Keratinocyte (primary cell): Measurements from ENCODE around the gene SFMBT2. TPM values are rescaled to one million over a fixed set of nuclear protein-coding genes. Genes with fewer than 3 reads are reported as not detected.

ENCODE experiments used
- DNase-seq: peaks from one replicate; pipeline ENCODE4 v3.0.0-alpha.2; 2011; ENCODE audit warnings: low read depth, missing footprints, low spot score
- FAIRE-seq: peaks from 2 replicates; lab custom pipeline; 2011; peaks lifted over from hg19 to GRCh38; lab: Jason Lieb, UNC
- H2AFZ ChIP-seq: 2 replicates; pipeline ENCODE4 v1.6.0; 2012; ENCODE audit warnings: low read length, control low read depth, inconsistent platforms; ENCODE audit not compliant: control insufficient read depth
- H3K27ac ChIP-seq: 2 replicates; pipeline ENCODE4 v1.5.1; 2011; ENCODE audit warnings: low read length; ENCODE audit not compliant: control insufficient read depth, insufficient read depth
- H3K27me3 ChIP-seq: 3 replicates; pipeline ENCODE4 v1.6.0; 2011; ENCODE audit warnings: low read length; ENCODE audit not compliant: control insufficient read depth, insufficient read depth; ENCODE audit errors: extremely low read depth
- H3K36me3 ChIP-seq, 2 experiments: 2 replicates in 1 of 2; 3 replicates in 1 of 2; pipeline ENCODE4 v1.5.1; 2011; ENCODE audit warnings: low read length in 2 of 2, mild to moderate bottlenecking in 1 of 2; ENCODE audit not compliant: control insufficient read depth in 2 of 2, insufficient read depth in 2 of 2; ENCODE audit errors: extremely low read depth in 1 of 2
- H3K4me1 ChIP-seq: 3 replicates; pipeline ENCODE4 v1.5.1; 2011; ENCODE audit warnings: low read length; ENCODE audit not compliant: control insufficient read depth, insufficient read depth; ENCODE audit errors: extremely low read depth
- H3K4me2 ChIP-seq: 3 replicates; pipeline ENCODE4 v1.6.0; 2011; ENCODE audit warnings: low read depth, low read length; ENCODE audit not compliant: control insufficient read depth, insufficient read depth; ENCODE audit errors: extremely low read depth
- H3K4me3 ChIP-seq, 3 experiments: fragments of 200-600 bp in 1 of 3; sonication (generic) in 1 of 3; 2 replicates in 2 of 3; 3 replicates in 1 of 3; pipeline ENCODE4 v1.5.1; 2011 to 2016; ENCODE audit warnings: low read length in 3 of 3, mild to moderate bottlenecking in 3 of 3, control low read depth in 2 of 3, inconsistent platforms in 1 of 3, low read depth in 1 of 3, mixed read lengths in 1 of 3, mixed run types in 1 of 3, moderate library complexity in 1 of 3; ENCODE audit not compliant: control insufficient read depth in 2 of 3, insufficient read depth in 2 of 3; ENCODE audit errors: extremely low read depth in 1 of 3
- H3K79me2 ChIP-seq: 2 replicates; pipeline ENCODE4 v1.6.0; 2012; ENCODE audit warnings: low read length; ENCODE audit not compliant: control insufficient read depth, insufficient read depth
- H3K9ac ChIP-seq: 3 replicates; pipeline ENCODE4 v1.6.0; 2011; ENCODE audit warnings: low read length; ENCODE audit not compliant: control insufficient read depth, insufficient read depth; ENCODE audit errors: extremely low read depth
- H3K9me1 ChIP-seq: 3 replicates; pipeline ENCODE4 v1.6.0; 2011; ENCODE audit warnings: low read length; ENCODE audit not compliant: control insufficient read depth, insufficient read depth; ENCODE audit errors: extremely low read depth
- H3K9me3 ChIP-seq: 2 replicates; pipeline ENCODE4 v1.5.1; 2012; ENCODE audit warnings: low read depth, low read length; ENCODE audit not compliant: control insufficient read depth
- H4K20me1 ChIP-seq: 3 replicates; pipeline ENCODE4 v1.6.0; 2011; ENCODE audit warnings: low read length; ENCODE audit not compliant: control insufficient read depth, insufficient read depth; ENCODE audit errors: extremely low read depth
- EZH2 ChIP-seq: IDR thresholded peaks from one replicate; pipeline ENCODE4 v1.6.1; 2012; ENCODE audit warnings: inconsistent platforms, mild to moderate bottlenecking, low read length, moderate library complexity
- dilution Hi-C: fragments of 300-500 bp; cut with MboI; formaldehyde crosslinking; loops from one replicate; pipeline ENCODE4 v1.7.0; 2020; ENCODE audit warnings: low sequenced_read_pairs; ENCODE audit not compliant: extremely low pct_ligation_motif_present
- polyA plus RNA-seq, 5 experiments: library from polyadenylated mRNA; depleted of rRNA in 3 of 5; stranded (reverse) in 3 of 5; stranded (forward) in 1 of 5; unstranded in 1 of 5; fragments of >200 nt; gene quantifications; 1 replicate in 1 of 5; 2 replicates in 3 of 5; 3 replicates in 1 of 5; pipeline versions ENCODE4 v1.2.1 to v1.2.3, GENCODE V29; 2011 to 2012; ENCODE audit warnings: missing spikeins in 2 of 5, low read depth in 1 of 5, low replicate concordance in 1 of 5
- TF ChIP-seq, protein P1 (sequence below), 3 experiments: IDR thresholded peaks in 1 of 3; conservative IDR thresholded peaks in 1 of 3; optimal IDR thresholded peaks in 1 of 3; 2 replicates in 2 of 3; 3 replicates in 1 of 3; pipeline versions ENCODE3 to v1.5.1; 2011; ENCODE audit warnings: low read length in 3 of 3, mild to moderate bottlenecking in 3 of 3, moderate library complexity in 2 of 3, control low read depth in 1 of 3, inconsistent platforms in 1 of 3; ENCODE audit not compliant: insufficient read depth in 2 of 3; ENCODE audit errors: extremely low read depth in 1 of 3

SFMBT2 gene
- polyA plus RNA-seq, 1 donor (not counting 4 experiments of a cell fraction or from before 2014, with no cell fraction given): 0.71 TPM

DNA sequence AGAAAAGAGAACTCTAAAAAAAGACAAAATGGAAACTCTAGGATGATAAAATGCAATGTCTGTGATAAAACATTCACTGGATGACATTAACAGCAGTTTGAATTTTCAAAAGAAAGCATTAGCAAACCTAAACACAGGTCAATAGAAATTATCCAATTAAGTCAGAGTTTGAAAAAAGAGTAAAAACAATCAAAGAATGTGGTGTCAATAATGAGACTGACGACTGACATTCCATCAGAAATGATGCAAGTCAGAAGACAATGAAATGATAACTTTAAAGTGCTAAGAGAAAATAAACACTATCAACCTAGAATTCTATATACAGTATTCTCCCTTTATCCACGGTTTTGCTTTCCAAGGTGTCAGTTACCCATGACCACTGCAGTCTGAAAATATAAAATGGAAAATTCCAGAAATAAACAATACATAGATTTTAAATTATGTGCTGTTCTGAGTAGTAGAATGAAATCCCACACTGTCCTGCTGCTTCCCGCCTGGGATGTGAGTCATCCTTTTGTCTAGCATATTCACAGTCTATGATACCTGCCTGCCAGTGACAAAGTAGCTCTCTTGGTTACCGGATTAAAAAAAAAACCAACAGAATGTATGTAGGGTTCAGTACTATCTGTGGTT, 38.3 kb upstream of the SFMBT2 start:
- FAIRE-seq (no peak), DNase-seq (no peak)
- Histone ChIP-seq H2AFZ (no peak overlapping the region), H3K9ac (no peak overlapping the region), H4K20me1 (no peaks in the 10 kb centered on the region), H3K9me3 (peaks cover 2% of the 10 kb centered on the region), H3K27me3 (no peaks in the 10 kb centered on the region), H3K79me2 (no peaks in the 10 kb centered on the region), H3K4me2 (no peak overlapping the region), H3K27ac (no peak overlapping the region), H3K36me3 (no peaks in the 10 kb centered on the region), H3K4me1 (no peaks in the 10 kb centered on the region), H3K9me1 (no peaks in the 10 kb centered on the region), H3K4me3 (no peak overlapping the region)
- dilution Hi-C loops: no loop called here
- TF ChIP-seq EZH2: no peak
- TF ChIP-seq, protein P1, sequence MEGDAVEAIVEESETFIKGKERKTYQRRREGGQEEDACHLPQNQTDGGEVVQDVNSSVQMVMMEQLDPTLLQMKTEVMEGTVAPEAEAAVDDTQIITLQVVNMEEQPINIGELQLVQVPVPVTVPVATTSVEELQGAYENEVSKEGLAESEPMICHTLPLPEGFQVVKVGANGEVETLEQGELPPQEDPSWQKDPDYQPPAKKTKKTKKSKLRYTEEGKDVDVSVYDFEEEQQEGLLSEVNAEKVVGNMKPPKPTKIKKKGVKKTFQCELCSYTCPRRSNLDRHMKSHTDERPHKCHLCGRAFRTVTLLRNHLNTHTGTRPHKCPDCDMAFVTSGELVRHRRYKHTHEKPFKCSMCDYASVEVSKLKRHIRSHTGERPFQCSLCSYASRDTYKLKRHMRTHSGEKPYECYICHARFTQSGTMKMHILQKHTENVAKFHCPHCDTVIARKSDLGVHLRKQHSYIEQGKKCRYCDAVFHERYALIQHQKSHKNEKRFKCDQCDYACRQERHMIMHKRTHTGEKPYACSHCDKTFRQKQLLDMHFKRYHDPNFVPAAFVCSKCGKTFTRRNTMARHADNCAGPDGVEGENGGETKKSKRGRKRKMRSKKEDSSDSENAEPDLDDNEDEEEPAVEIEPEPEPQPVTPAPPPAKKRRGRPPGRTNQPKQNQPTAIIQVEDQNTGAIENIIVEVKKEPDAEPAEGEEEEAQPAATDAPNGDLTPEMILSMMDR (optimal IDR thresholded peaks at IDR 0.05 in 1 of 3, IDR thresholded peaks at IDR 0.05 in 1 of 3, conservative IDR thresholded peaks at IDR 0.05 in 1 of 3; ENCODE audit: extremely low read depth in 1 of 3, insufficient read depth in 2 of 3, low read length in 3 of 3): no peak

DNA sequence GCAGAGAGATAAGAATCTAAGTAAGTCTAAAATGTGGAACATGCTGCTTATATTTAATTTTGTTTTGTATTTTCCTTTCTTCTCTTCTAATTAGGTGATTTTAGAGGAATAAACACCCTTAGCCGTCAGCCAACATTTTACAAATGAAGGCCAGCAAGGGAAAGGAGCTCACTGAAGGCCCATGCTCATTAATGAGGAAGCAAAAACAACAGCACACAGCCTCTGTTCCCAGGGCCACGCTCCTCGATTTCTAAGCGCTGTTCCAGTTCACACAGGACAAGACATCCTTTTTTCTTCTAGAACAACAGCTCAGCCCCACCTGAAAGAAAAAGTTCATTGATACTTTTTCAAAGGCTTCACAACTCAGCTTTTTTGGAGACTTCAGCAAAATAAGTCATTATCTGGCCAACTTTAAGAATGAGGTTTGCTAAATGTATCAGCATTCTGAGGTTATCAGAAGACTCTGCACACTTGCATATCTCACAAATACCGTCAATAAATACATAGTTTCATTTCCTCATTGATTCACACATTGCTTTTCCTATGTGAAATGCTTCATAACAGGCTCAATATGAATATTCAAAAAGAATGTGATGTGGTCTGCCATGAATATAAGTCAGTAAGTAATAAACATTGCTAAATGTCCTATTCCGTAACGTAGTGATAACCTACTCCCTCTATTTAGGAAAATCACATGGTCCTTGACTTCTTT, 34.8 kb upstream of the SFMBT2 start:
- Histone ChIP-seq H3K4me2 (no peak overlapping the region), H3K27ac (no peak overlapping the region), H3K4me1 (no peaks in the 10 kb centered on the region), H3K27me3 (no peaks in the 10 kb centered on the region), H3K36me3 (no peaks in the 10 kb centered on the region), H3K79me2 (no peaks in the 10 kb centered on the region), H3K9ac (no peak overlapping the region), H3K9me3 (peaks cover 2% of the 10 kb centered on the region), H2AFZ (no peak overlapping the region), H3K4me3 (no peak overlapping the region), H4K20me1 (no peaks in the 10 kb centered on the region), H3K9me1 (no peaks in the 10 kb centered on the region)
- FAIRE-seq (no peak), DNase-seq (no peak)
- dilution Hi-C loops: no loop called here
- TF ChIP-seq EZH2: no peak
- TF ChIP-seq, protein P1 (optimal IDR thresholded peaks at IDR 0.05 in 1 of 3, IDR thresholded peaks at IDR 0.05 in 1 of 3, conservative IDR thresholded peaks at IDR 0.05 in 1 of 3; ENCODE audit: extremely low read depth in 1 of 3, insufficient read depth in 2 of 3, low read length in 3 of 3): no peak
